Stimulated activated CD4-positive, alpha-beta T cell treated with anti-CD3 and anti-CD28 coated beads, Interleukin-1b, Interleukin-23, amount 100 ng/mL, for 4 hours (primary cell): ENCODE results near the gene KRT13.

Experiments used
- DNase-seq, 2 donors: peaks; one replicate each; pipeline ENCODE4 v3.0.0-alpha.2; 2020; ENCODE audit warnings: low read depth in 2 of 2

KRT13 gene

GRCh38 chr17:41519501-41520224 lies 14.3 kb upstream of the KRT13 start:
- DNase-seq = no peak

GRCh38 chr17:41518789-41519449 lies 13.5 kb upstream of the KRT13 start, which contains the start of gene KRT15:
KRT15 (minus strand) TSS chr17:41518890; CDS start chr17:41518827, 63 bp downstream.
- DNase-seq = no peak

GRCh38 chr17:41518031-41518430 lies 12.6 kb upstream of the KRT13 start:
- DNase-seq = no peak

GRCh38 chr17:41516830-41517283 lies 11.4 kb upstream of the KRT13 start:
- no peak for DNase-seq

GRCh38 chr17:41516147-41516829 lies 10.9 kb upstream of the KRT13 start:
- DNase-seq = no peak

- no peak for DNase-seq
Measured at GRCh38 chr17:41513168-41513547, 7.7 kb upstream of the KRT13 start.

GRCh38 chr17:41512546-41513167 lies 7.2 kb upstream of the KRT13 start:
- no peak for DNase-seq

GRCh38 chr17:41511716-41512115 lies 6.3 kb upstream of the KRT13 start:
- no peak for DNase-seq

- DNase-seq = no peak
Measured at GRCh38 chr17:41511116-41511515, 5.7 kb upstream of the KRT13 start.

GRCh38 chr17:41510251-41511065 lies 5.0 kb upstream of the KRT13 start:
- DNase-seq = no peak

- DNase-seq = no peak
Measured at GRCh38 chr17:41507315-41507880, 2.0 kb upstream of the KRT13 start.

GRCh38 chr17:41505809-41506767 lies 676 bp upstream of the KRT13 start:
- DNase-seq = no peak

- no peak for DNase-seq
Measured at GRCh38 chr17:41504246-41504977, 1.0 kb downstream of the KRT13 start.

GRCh38 chr17:41503202-41503601 lies 2.2 kb downstream of the KRT13 start:
- DNase-seq = no peak

- DNase-seq = no peak
Measured at GRCh38 chr17:41500131-41500911, 5.1 kb downstream of the KRT13 start.

- no peak for DNase-seq
Measured at GRCh38 chr17:41499714-41500113, 5.7 kb downstream of the KRT13 start.

- no peak for DNase-seq
Measured at GRCh38 chr17:41498276-41498675, 7.1 kb downstream of the KRT13 start.

- peak; percentile 25 to 34 for DNase-seq
Measured at GRCh38 chr17:41496803-41497484, 8.5 kb downstream of the KRT13 start.
